GM19463 (cell line): ENCODE measurements around the gene TEX19.
"Not testable (repeated sequence)": the region's sequence is repeated elsewhere in the genome, so short reads cannot be mapped to it uniquely, and the experiment has no call there.

Experiments
- ATAC-seq: cut with Tn5 transposase; IDR thresholded peaks from one replicate; pipeline ENCODE4 v1.9.1; 2021; ENCODE audit warnings: mild to moderate bottlenecking, moderate library complexity; ENCODE audit not compliant: unreplicated experiment

The TEX19 gene

GRCh38 chr17:82334204-82334621 is 24.8 kb upstream of the TEX19 start:
- ATAC-seq = no peak

- no peak for ATAC-seq
Observed at GRCh38 chr17:82334622-82335394, 24.2 kb upstream of the TEX19 start.

- no peak for ATAC-seq
Observed at GRCh38 chr17:82338858-82339633, 20.0 kb upstream of the TEX19 start.

GRCh38 chr17:82339634-82340580 is 19.1 kb upstream of the TEX19 start:
- ATAC-seq = no peak

GRCh38 chr17:82342361-82343079 is 16.5 kb upstream of the TEX19 start:
- ATAC-seq = no peak

GRCh38 chr17:82343560-82343959 is 15.5 kb upstream of the TEX19 start:
- ATAC-seq = no peak

GRCh38 chr17:82344175-82344907 is 14.7 kb upstream of the TEX19 start:
- ATAC-seq = no peak

- no peak for ATAC-seq
Observed at GRCh38 chr17:82345151-82345976, 13.7 kb upstream of the TEX19 start.

- ATAC-seq = no peak
Observed at GRCh38 chr17:82346342-82347300, 12.4 kb upstream of the TEX19 start.

- ATAC-seq = not testable (repeated sequence)
Observed at GRCh38 chr17:82347994-82348393, 11.1 kb upstream of the TEX19 start.

- no peak for ATAC-seq
Observed at GRCh38 chr17:82348434-82348833, 10.6 kb upstream of the TEX19 start.

GRCh38 chr17:82348866-82349265 is 10.2 kb upstream of the TEX19 start:
- no peak for ATAC-seq

GRCh38 chr17:82349287-82349701 is 9.8 kb upstream of the TEX19 start:
- ATAC-seq = no peak

GRCh38 chr17:82350182-82351030 is 8.6 kb upstream of the TEX19 start:
- no peak for ATAC-seq

GRCh38 chr17:82351254-82351712 is 7.8 kb upstream of the TEX19 start:
- ATAC-seq = peak; percentile 47

- no peak for ATAC-seq
Observed at GRCh38 chr17:82351713-82352488, 7.1 kb upstream of the TEX19 start.
